Omental fat pad (tissue), 4 donors: ENCODE data around the gene CORO7. TPM values are rescaled to one million over a fixed set of nuclear protein-coding genes. Genes with fewer than 3 reads are reported as not detected.
A peak's percentile ranks its signal among the peaks of the same experiment; 100 is the strongest.

Experiments
- ATAC-seq: fragments of 150-250 bp; one replicate; pipeline ENCODE4 v1.9.1; 2016; ENCODE audit warnings: mild to moderate bottlenecking, moderate library complexity; ENCODE audit not compliant: low FRiP score
- DNase-seq: peaks from one replicate; pipeline ENCODE4 v3.0.0-alpha.2; 2019; ENCODE audit warnings: low spot score
- CTCF ChIP-seq, 3 donors: fragments of 450-650 bp; IDR thresholded peaks; one replicate each; pipeline ENCODE4 v1.5.1; 2016 to 2017; ENCODE audit warnings: antibody characterized with exemption in 3 of 3, mild to moderate bottlenecking in 3 of 3, moderate library complexity in 2 of 3
- total RNA-seq, 4 donors: library from RNA; depleted of rRNA; stranded (reverse); fragments of >200 nt; gene quantifications; one replicate each; pipeline ENCODE4 v1.1.0, GENCODE V29; 2016

CORO7 gene
- total RNA-seq, 4 donors from 2014 or later: 15.1 to 46.3 (median 27.5) TPM

GRCh38 chr16:4370570-4371356, 45.6 kb downstream of the CORO7 start:
- ATAC-seq (peak; percentile 35), DNase-seq (peak; percentile 46)
- TF ChIP-seq CTCF (IDR thresholded peaks at IDR 0.05): no peak

GRCh38 chr16:4370151-4370550, 46.2 kb downstream of the CORO7 start:
- TF ChIP-seq CTCF (IDR thresholded peaks at IDR 0.05): no peak
- ATAC-seq (no peak), DNase-seq (no peak)

GRCh38 chr16:4369007-4369733, 47.2 kb downstream of the CORO7 start:
- ATAC-seq (no peak), DNase-seq (no peak)
- no peak for TF ChIP-seq CTCF (IDR thresholded peaks at IDR 0.05)

- TF ChIP-seq CTCF (IDR thresholded peaks at IDR 0.05): no peak
- no peak for DNase-seq
Measured at GRCh38 chr16:4367393-4367856, 49.0 kb downstream of the CORO7 start.

GRCh38 chr16:4366016-4366415, 50.4 kb downstream of the CORO7 start:
- ATAC-seq (no peak), DNase-seq (no peak)
- TF ChIP-seq CTCF (IDR thresholded peaks at IDR 0.05): no peak

More at GRCh38 chr16:4367393-4367856, 49.0 kb downstream of the CORO7 start:
- no peak for ATAC-seq

GRCh38 chr16:4365615-4366014, 50.8 kb downstream of the CORO7 start:
- ATAC-seq: no peak
- TF ChIP-seq CTCF (IDR thresholded peaks at IDR 0.05): no peak
- DNase-seq: no peak
